H1 (cell line): ENCODE data around the gene CD276. TPM values are rescaled to one million over a fixed set of nuclear protein-coding genes. Genes with fewer than 3 reads are reported as not detected.

Source experiments
- CTCF ChIA-PET: fragments of 300-600 bp; sonication (Branson Sonifier 250); formaldehyde crosslinking; loops from one replicate; lab custom pipeline; 2021; ENCODE audit not compliant: partially characterized antibody; lab: Charles Lee
- POLR2A ChIA-PET: fragments of 300-600 bp; sonication (Branson Sonifier 250); formaldehyde crosslinking; loops from one replicate; lab custom pipeline; 2021; ENCODE audit warnings: inconsistent platforms; ENCODE audit not compliant: partially characterized antibody; lab: Charles Lee
- DNase-seq, 2 experiments: peaks; one replicate each; pipeline versions ENCODE4 v3.0.0 to v3.0.0-alpha.2; 2010 to 2022; ENCODE audit warnings: low spot score in 2 of 2, low read depth in 1 of 2, mixed read lengths in 1 of 2
- FAIRE-seq: peaks from 2 replicates; lab custom pipeline; 2011; peaks lifted over from hg19 to GRCh38; lab: Jason Lieb, UNC
- H2AFZ ChIP-seq: 2 replicates; pipeline ENCODE4 v1.8.1; 2012; ENCODE audit warnings: low read length, inconsistent platforms
- H2AK5ac ChIP-seq: 2 replicates; pipeline ENCODE4 v1.6.1; 2013; ENCODE audit warnings: low read depth, low read length
- H2BK120ac ChIP-seq: replicated peaks from 2 replicates; pipeline ENCODE3; 2013; ENCODE audit warnings: low read depth, low read length, inconsistent platforms
- H2BK12ac ChIP-seq: 2 replicates; pipeline ENCODE4 v1.6.1; 2013; ENCODE audit warnings: low read depth, low read length
- H2BK15ac ChIP-seq: 2 replicates; pipeline ENCODE4 v1.6.1; 2013; ENCODE audit warnings: low read length
- H2BK20ac ChIP-seq: 2 replicates; pipeline ENCODE4 v1.6.1; 2013; ENCODE audit warnings: low read length
- H2BK5ac ChIP-seq: 2 replicates; pipeline ENCODE4 v1.6.1; 2013; ENCODE audit warnings: low read depth, low read length
- H3K14ac ChIP-seq: 2 replicates; pipeline ENCODE4 v1.6.1; 2013; ENCODE audit warnings: inconsistent platforms; ENCODE audit not compliant: insufficient read length
- H3K18ac ChIP-seq: 2 replicates; pipeline ENCODE4 v1.6.1; 2013; ENCODE audit warnings: low read length; ENCODE audit errors: extremely low read depth
- H3K23ac ChIP-seq: 2 replicates; pipeline ENCODE4 v1.6.1; 2013; ENCODE audit warnings: inconsistent platforms; ENCODE audit not compliant: insufficient read length
- H3K23me2 ChIP-seq: 2 replicates; pipeline ENCODE4 v1.6.1; 2013; ENCODE audit warnings: low read depth, low read length
- H3K27ac ChIP-seq: 2 replicates; pipeline ENCODE4 v1.6.1; 2011; ENCODE audit warnings: low read depth, low read length, inconsistent platforms
- H3K27me3 ChIP-seq, 4 experiments: replicated peaks in 1 of 4; 1 replicate in 1 of 4; 2 replicates in 3 of 4; pipeline versions ENCODE4 v1.6.1 to v1.8.1; 2011 to 2013; ENCODE audit warnings: low read length in 3 of 4, mild to moderate bottlenecking in 3 of 4, inconsistent platforms in 2 of 4, mixed read lengths in 2 of 4, moderate library complexity in 1 of 4; ENCODE audit not compliant: control insufficient read depth in 3 of 4, insufficient read depth in 3 of 4; ENCODE audit errors: extremely low read depth in 1 of 4
- H3K36me3 ChIP-seq, 4 experiments: 2 replicates each; pipeline versions ENCODE4 v1.6.1 to v1.8.1; 2011 to 2013; ENCODE audit warnings: mild to moderate bottlenecking in 4 of 4, low read length in 3 of 4, moderate library complexity in 2 of 4, control low read depth in 1 of 4, inconsistent platforms in 1 of 4; ENCODE audit not compliant: insufficient read depth in 4 of 4, control insufficient read depth in 2 of 4
- H3K4ac ChIP-seq: replicated peaks from 2 replicates; pipeline ENCODE3; 2013; ENCODE audit warnings: low read length, low read depth, mixed read lengths, inconsistent platforms; ENCODE audit not compliant: insufficient read length
- H3K4me1 ChIP-seq, 4 experiments: replicated peaks in 1 of 4; 1 replicate in 1 of 4; 2 replicates in 3 of 4; pipeline versions ENCODE4 v1.6.1 to v1.8.1; 2011 to 2013; ENCODE audit warnings: low read length in 3 of 4, inconsistent platforms in 2 of 4, mixed read lengths in 1 of 4; ENCODE audit not compliant: insufficient read depth in 4 of 4, control insufficient read depth in 3 of 4
- H3K4me2 ChIP-seq, 2 experiments: 2 replicates each; pipeline versions ENCODE4 v1.6.1 to v1.8.1; 2011 to 2013; ENCODE audit warnings: low read depth in 2 of 2, low read length in 2 of 2, control low read depth in 1 of 2, inconsistent platforms in 1 of 2, mild to moderate bottlenecking in 1 of 2; ENCODE audit not compliant: insufficient read depth in 1 of 2
- H3K4me3 ChIP-seq, 4 experiments: fragments of 200-600, 300-600 bp in 1 of 4; sonication (generic), shearing (Covaris generic), sonication (Bioruptor Twin) in 1 of 4; 2 replicates each; pipeline versions ENCODE4 v1.5.1 to v1.8.1; 2011 to 2016; ENCODE audit warnings: low read length in 4 of 4, low read depth in 3 of 4, control low read depth in 2 of 4, inconsistent platforms in 2 of 4, mild to moderate bottlenecking in 2 of 4, mixed read lengths in 1 of 4, moderate library complexity in 1 of 4; ENCODE audit not compliant: insufficient read depth in 2 of 4; ENCODE audit errors: extremely low read depth in 1 of 4
- H3K56ac ChIP-seq: replicated peaks from 2 replicates; pipeline ENCODE3; 2013; ENCODE audit warnings: low read depth, mild to moderate bottlenecking, mixed read lengths, low read length, inconsistent platforms; ENCODE audit not compliant: insufficient read length
- H3K79me1 ChIP-seq: 2 replicates; pipeline ENCODE4 v1.6.1; 2013; ENCODE audit warnings: low read depth, low read length, control low read depth
- H3K79me2 ChIP-seq, 2 experiments: 2 replicates each; pipeline versions ENCODE4 v1.6.1 to v1.8.1; 2012 to 2013; ENCODE audit warnings: low read length in 2 of 2, mild to moderate bottlenecking in 2 of 2, inconsistent platforms in 1 of 2; ENCODE audit not compliant: insufficient read depth in 2 of 2, control insufficient read depth in 1 of 2
- H3K9ac ChIP-seq, 4 experiments: replicated peaks in 1 of 4; 1 replicate in 1 of 4; 2 replicates in 3 of 4; pipeline versions ENCODE4 v1.6.1 to v1.8.1; 2011 to 2013; ENCODE audit warnings: low read depth in 3 of 4, low read length in 3 of 4, control low read depth in 2 of 4, mild to moderate bottlenecking in 2 of 4, moderate library complexity in 2 of 4, inconsistent platforms in 1 of 4; ENCODE audit errors: extremely low read depth in 1 of 4
- H3K9me3 ChIP-seq, 2 experiments: 2 replicates each; pipeline versions ENCODE4 v1.6.1 to v1.8.1; 2012 to 2013; ENCODE audit warnings: mild to moderate bottlenecking in 2 of 2, moderate library complexity in 2 of 2, control low read depth in 1 of 2, inconsistent platforms in 1 of 2, low read depth in 1 of 2, low read length in 1 of 2, mixed read lengths in 1 of 2; ENCODE audit not compliant: insufficient read depth in 2 of 2
- H4K20me1 ChIP-seq, 2 experiments: replicated peaks in 1 of 2; 2 replicates each; pipeline versions ENCODE3 to v1.8.1; 2011 to 2013; ENCODE audit warnings: inconsistent platforms in 2 of 2, low read length in 2 of 2, mild to moderate bottlenecking in 1 of 2; ENCODE audit not compliant: insufficient read depth in 2 of 2, control insufficient read depth in 1 of 2
- H4K5ac ChIP-seq: 2 replicates; pipeline ENCODE4 v1.6.1; 2013; ENCODE audit warnings: low read length, low read depth, mixed read lengths, inconsistent platforms; ENCODE audit not compliant: insufficient read length
- H4K8ac ChIP-seq: 2 replicates; pipeline ENCODE4 v1.8.0; 2013; ENCODE audit warnings: mild to moderate bottlenecking, moderate library complexity, low read length, inconsistent platforms; ENCODE audit not compliant: insufficient read depth; ENCODE audit errors: extremely low read depth
- H4K91ac ChIP-seq: replicated peaks from 2 replicates; pipeline ENCODE3; 2013; ENCODE audit warnings: low read length, mixed read lengths, inconsistent platforms; ENCODE audit not compliant: insufficient read length
- CBX8 ChIP-seq: fragments of 300-800, 300-1000 bp; sonication (generic); IDR thresholded peaks from 2 replicates; pipeline ENCODE4 v1.7.1; 2016; ENCODE audit warnings: low read depth, low read length, borderline replicate concordance
- SIX5 ChIP-seq: IDR thresholded peaks from 2 replicates; pipeline ENCODE4 v1.6.1; 2011; ENCODE audit warnings: mild to moderate bottlenecking, low read depth, low read length
- TAF1 ChIP-seq: IDR thresholded peaks from 2 replicates; pipeline ENCODE4 v1.6.1; 2011; ENCODE audit warnings: mild to moderate bottlenecking, low read depth, low read length
- TCF12 ChIP-seq: IDR thresholded peaks from 2 replicates; pipeline ENCODE4 v1.6.1; 2011; ENCODE audit warnings: low read depth, mild to moderate bottlenecking, low read length
- WGBS, 2 experiments: shearing (Covaris generic) in 1 of 2; methylation state at CpG; one replicate each; pipeline versions ENCODE4 v1.1.6 to v1.1.7; 2013 to 2015; ENCODE audit warnings: low lambda C conversion rate in 2 of 2, mixed read lengths in 2 of 2, inconsistent platforms in 1 of 2, low coverage in 1 of 2, missing lambda C conversion rate in 1 of 2; ENCODE audit not compliant: insufficient replicate concordance in 2 of 2, insufficient coverage in 1 of 2, insufficient read length in 1 of 2; ENCODE audit errors: extremely low coverage in 1 of 2, missing lambda C conversion rate in 1 of 2; 5-methylcytosine and 5-hydroxymethylcytosine counted together
- polyA plus RNA-seq, 7 experiments: library from polyadenylated mRNA; depleted of rRNA in 3 of 7; stranded (reverse) in 5 of 7; unstranded in 2 of 7; fragments of >200 nt in 5 of 7; fragments of 200-250 nt in 2 of 7; gene quantifications; 1 replicate in 5 of 7; 2 replicates in 1 of 7; 4 replicates in 1 of 7; pipeline versions ENCODE4 v1.2.1 to v1.2.3, GENCODE V29; 2011 to 2013; ENCODE audit warnings: missing spikeins in 2 of 7, mixed read lengths in 2 of 7
- total RNA-seq: library from RNA; stranded (reverse); fragmentation: NEBNext Ultra II Directional; extraction: Animal tissue kit (Norgen Biotek cat#: 25700); gene quantifications from 2 replicates; pipeline ENCODE4 v1.2.1, GENCODE V29; 2021
- TF ChIP-seq, protein P1 (sequence below): IDR thresholded peaks from 2 replicates; pipeline ENCODE4 v1.6.1; 2012; ENCODE audit warnings: low read length, inconsistent platforms
- TF ChIP-seq, protein P2 (sequence below), 3 experiments: IDR thresholded peaks; 1 replicate in 2 of 3; 2 replicates in 1 of 3; pipeline versions ENCODE4 v1.5.1 to v1.6.1; 2011; ENCODE audit warnings: low read length in 3 of 3, mild to moderate bottlenecking in 3 of 3, inconsistent platforms in 2 of 3, low read depth in 1 of 3, moderate library complexity in 1 of 3; ENCODE audit not compliant: insufficient read depth in 1 of 3; ENCODE audit errors: control extremely low read depth in 1 of 3
- TF ChIP-seq, protein P3 (sequence below): IDR thresholded peaks from 2 replicates; pipeline ENCODE4 v1.6.1; 2012; ENCODE audit warnings: inconsistent platforms

CD276 gene
- total and polyA plus RNA-seq, 2 of the 8 experiments (the other 6 are each of a cell fraction or from before 2014, with no cell fraction given) = 156 to 158 TPM

DNA sequence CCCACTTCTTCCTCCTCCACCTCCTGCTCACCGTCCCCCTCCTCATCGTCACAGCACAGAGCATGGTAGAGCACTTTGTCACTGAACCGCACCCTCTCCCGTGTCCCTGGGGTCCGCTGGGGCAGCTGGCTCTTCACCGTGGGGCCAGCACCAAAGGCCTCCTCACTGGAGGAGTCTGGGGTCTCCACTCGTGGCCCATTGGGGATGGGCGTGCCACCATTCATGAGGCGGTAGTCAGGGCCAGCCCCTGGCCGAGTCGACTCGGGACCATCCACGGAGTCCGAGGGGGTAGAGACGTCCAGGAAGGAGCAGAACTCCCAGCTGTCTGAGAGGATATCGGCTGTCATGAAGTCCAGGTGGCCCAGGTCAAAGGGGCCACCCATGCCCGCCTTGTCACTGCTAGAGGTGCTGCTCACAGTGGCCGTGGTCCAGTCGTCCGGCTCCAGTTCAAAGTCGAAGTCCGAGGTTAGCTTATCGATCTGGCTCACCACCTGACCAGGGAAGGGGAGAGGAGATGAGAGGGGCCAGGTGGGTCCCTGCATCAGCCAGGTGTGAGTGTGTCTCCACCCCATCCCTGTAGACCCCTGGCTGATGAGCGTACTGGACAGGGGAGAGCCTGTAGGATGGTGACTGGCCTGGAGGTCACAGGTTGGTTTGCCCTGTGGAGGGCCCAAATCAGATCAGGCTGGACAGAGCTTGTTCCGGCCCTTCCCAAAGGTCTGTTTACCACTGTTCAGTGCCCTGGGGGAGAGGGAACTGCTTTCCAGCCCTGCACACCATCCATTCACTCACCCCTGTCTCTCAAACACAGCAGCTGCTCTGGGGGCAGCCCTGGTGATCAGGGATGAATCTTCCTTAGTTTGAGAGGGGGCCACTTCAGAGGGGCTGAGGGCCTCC lies 56.2 kb downstream of the CD276 start:
- Histone ChIP-seq H3K4me1 (peaks cover 5 to 11% (median 7%) of the 10 kb centered on the region in 4 experiments; a peak in 5 of 7 replicates), H2BK12ac (no peak overlapping the region), H3K4me2 (no peak overlapping the region), H3K79me1 (no peaks in the 10 kb centered on the region), H3K4ac (no peak overlapping the region), H3K36me3 (no peaks in the 10 kb centered on the region), H3K27ac (no peak overlapping the region), H4K8ac (peak overlapping the region; percentile 28), H3K56ac (no peak overlapping the region), H3K9ac (no peak overlapping the region), H3K14ac (no peak overlapping the region), H2BK20ac (no peak overlapping the region), H4K20me1 (no peaks in the 10 kb centered on the region), H2AFZ (no peak overlapping the region), H3K79me2 (no peaks in the 10 kb centered on the region), H3K9me3 (no peaks in the 10 kb centered on the region), H2BK5ac (peak overlapping the region; percentile 35; the same call in 1 of the 2 replicates), H2AK5ac (no peak overlapping the region), H4K5ac (no peak overlapping the region), H3K23ac (no peak overlapping the region), H4K91ac (no peak overlapping the region), H2BK15ac (no peak overlapping the region), H3K18ac (no peak overlapping the region), H3K23me2 (no peaks in the 10 kb centered on the region), H3K4me3 (no peak overlapping the region), H2BK120ac (no peak overlapping the region), H3K27me3 (no peaks in the 10 kb centered on the region)
- ChIA-PET POLR2A (no interaction called here), CTCF (interaction anchor here (0.8 to 2.1 kb wide), 10 partner anchors 7 to 226 kb away, joined by 3 to 10 read pairs (median 4); partner anchors contain the start of gene INSYN1)
- DNase-seq = no peak
- no peak for FAIRE-seq
- WGBS, 2 experiments = 95% methylated on average over 23 of the region's 25 CpGs; no CpG with 5 or more reads in 1 of the 2 experiments
- TF ChIP-seq TCF12 (no peak), CBX8 (no peak), TAF1 (no peak), SIX5 (no peak)
- TF ChIP-seq, protein P1, sequence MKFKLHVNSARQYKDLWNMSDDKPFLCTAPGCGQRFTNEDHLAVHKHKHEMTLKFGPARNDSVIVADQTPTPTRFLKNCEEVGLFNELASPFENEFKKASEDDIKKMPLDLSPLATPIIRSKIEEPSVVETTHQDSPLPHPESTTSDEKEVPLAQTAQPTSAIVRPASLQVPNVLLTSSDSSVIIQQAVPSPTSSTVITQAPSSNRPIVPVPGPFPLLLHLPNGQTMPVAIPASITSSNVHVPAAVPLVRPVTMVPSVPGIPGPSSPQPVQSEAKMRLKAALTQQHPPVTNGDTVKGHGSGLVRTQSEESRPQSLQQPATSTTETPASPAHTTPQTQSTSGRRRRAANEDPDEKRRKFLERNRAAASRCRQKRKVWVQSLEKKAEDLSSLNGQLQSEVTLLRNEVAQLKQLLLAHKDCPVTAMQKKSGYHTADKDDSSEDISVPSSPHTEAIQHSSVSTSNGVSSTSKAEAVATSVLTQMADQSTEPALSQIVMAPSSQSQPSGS = no peak
- TF ChIP-seq, protein P2, sequence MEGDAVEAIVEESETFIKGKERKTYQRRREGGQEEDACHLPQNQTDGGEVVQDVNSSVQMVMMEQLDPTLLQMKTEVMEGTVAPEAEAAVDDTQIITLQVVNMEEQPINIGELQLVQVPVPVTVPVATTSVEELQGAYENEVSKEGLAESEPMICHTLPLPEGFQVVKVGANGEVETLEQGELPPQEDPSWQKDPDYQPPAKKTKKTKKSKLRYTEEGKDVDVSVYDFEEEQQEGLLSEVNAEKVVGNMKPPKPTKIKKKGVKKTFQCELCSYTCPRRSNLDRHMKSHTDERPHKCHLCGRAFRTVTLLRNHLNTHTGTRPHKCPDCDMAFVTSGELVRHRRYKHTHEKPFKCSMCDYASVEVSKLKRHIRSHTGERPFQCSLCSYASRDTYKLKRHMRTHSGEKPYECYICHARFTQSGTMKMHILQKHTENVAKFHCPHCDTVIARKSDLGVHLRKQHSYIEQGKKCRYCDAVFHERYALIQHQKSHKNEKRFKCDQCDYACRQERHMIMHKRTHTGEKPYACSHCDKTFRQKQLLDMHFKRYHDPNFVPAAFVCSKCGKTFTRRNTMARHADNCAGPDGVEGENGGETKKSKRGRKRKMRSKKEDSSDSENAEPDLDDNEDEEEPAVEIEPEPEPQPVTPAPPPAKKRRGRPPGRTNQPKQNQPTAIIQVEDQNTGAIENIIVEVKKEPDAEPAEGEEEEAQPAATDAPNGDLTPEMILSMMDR (IDR thresholded peaks at IDR 0.05; ENCODE audit: control extremely low read depth in 1 of 3, insufficient read depth in 1 of 3, low read depth in 1 of 3, low read length in 3 of 3) = no peak
- TF ChIP-seq, protein P3, sequence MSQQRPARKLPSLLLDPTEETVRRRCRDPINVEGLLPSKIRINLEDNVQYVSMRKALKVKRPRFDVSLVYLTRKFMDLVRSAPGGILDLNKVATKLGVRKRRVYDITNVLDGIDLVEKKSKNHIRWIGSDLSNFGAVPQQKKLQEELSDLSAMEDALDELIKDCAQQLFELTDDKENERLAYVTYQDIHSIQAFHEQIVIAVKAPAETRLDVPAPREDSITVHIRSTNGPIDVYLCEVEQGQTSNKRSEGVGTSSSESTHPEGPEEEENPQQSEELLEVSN = no peak
